A673 (cell line): ENCODE measurements around the gene CAPZB.

Experiments used
- CTCF ChIP-seq: fragments of 300-800, 200-600 bp; sonication (generic); conservative IDR thresholded peaks from 2 replicates; pipeline ENCODE4 v1.5.1; 2017; ENCODE audit warnings: low read depth, mild to moderate bottlenecking, antibody characterized with exemption, low read length, moderate library complexity, mixed read lengths
- EZH2 ChIP-seq: fragments of 200-600 bp; sonication (generic); IDR thresholded peaks from 2 replicates; pipeline ENCODE4 v1.6.1; 2017; ENCODE audit warnings: borderline replicate concordance, low read depth, mild to moderate bottlenecking, mixed read lengths, antibody characterized with exemption, low read length; ENCODE audit not compliant: poor library complexity, severe bottlenecking

GRCh38 chr1:19382222-19382621 is 103.1 kb downstream of the CAPZB start:
- TF ChIP-seq CTCF (no peak), EZH2 (no peak)
